GM21515 (cell line): ENCODE results near the gene ARHGAP22.
"Not testable (repeated sequence)": the region's sequence is repeated elsewhere in the genome, so short reads cannot be mapped to it uniquely, and the experiment has no call there.

ENCODE experiments used
- ATAC-seq: cut with Tn5 transposase; IDR thresholded peaks from one replicate; pipeline ENCODE4 v1.9.1; 2021; ENCODE audit not compliant: unreplicated experiment

The ARHGAP22 gene, protein sequence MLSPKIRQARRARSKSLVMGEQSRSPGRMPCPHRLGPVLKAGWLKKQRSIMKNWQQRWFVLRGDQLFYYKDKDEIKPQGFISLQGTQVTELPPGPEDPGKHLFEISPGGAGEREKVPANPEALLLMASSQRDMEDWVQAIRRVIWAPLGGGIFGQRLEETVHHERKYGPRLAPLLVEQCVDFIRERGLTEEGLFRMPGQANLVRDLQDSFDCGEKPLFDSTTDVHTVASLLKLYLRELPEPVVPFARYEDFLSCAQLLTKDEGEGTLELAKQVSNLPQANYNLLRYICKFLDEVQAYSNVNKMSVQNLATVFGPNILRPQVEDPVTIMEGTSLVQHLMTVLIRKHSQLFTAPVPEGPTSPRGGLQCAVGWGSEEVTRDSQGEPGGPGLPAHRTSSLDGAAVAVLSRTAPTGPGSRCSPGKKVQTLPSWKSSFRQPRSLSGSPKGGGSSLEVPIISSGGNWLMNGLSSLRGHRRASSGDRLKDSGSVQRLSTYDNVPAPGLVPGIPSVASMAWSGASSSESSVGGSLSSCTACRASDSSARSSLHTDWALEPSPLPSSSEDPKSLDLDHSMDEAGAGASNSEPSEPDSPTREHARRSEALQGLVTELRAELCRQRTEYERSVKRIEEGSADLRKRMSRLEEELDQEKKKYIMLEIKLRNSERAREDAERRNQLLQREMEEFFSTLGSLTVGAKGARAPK

GRCh38 chr10:48604991-48605508 lies at the start of gene ARHGAP22:
Gene ARHGAP22, minus strand, starts transcription at chr10:48605073. Its CDS starts 277 bp downstream, at chr10:48604796.
- no peak for ATAC-seq

DNA sequence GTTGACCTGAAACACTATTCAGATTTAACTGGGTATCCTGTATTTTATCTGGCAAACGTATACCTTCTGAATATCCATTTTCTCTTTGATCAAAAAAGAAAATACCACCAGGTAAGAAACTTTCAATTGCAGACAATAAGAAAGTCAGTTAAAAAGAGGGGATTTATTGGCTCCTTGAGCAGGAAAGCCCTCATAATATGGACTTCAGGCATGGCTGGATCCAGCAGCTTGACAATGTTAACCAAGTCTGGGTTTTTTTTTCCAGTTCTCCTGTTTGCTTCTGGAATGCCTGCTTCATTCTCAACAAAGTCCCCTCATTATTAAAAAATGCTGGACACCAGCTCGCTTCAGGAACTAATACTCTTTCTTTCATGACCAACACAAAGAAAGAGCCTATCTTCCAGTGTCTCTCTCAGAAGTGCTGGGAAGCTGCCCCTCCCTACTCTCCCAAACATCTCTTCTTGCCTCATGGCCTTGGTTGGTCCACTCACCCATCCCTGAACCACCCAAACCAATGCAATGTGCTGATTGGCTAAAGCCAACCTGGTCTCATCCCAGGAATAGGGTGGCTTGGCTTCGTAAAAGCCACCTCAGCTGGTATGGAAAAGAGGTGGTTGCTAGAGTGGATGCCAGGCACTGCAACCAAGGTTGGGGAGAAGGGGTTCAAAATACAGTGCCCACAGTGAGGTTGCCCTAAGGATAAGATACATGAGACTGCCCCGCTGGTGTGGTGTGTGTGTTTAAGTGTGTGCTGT lies 49.2 kb upstream of the ARHGAP22 start:
- no peak for ATAC-seq

DNA sequence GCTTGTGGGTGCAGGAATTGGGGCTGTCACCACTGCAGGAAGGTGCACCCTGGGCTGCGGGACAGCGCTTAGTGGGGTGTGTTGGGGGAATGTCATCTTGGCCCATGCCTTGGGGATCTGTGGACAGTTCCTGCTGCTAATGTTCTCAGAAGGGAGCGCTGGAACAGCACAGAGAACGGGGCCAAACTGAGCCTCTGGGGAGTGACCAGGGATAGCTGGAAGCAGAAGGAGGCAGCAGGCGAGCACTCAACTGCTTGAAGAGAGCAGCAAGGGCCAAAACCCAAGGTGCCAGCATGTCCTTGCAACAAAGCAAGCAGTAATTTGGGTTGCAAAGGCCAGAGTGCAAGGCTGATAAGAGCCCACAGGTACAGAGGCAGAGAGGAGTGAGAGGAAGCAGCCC lies 48.5 kb upstream of the ARHGAP22 start:
- ATAC-seq: no peak

GRCh38 chr10:48652344-48652743 lies 47.5 kb upstream of the ARHGAP22 start:
- no peak for ATAC-seq

DNA sequence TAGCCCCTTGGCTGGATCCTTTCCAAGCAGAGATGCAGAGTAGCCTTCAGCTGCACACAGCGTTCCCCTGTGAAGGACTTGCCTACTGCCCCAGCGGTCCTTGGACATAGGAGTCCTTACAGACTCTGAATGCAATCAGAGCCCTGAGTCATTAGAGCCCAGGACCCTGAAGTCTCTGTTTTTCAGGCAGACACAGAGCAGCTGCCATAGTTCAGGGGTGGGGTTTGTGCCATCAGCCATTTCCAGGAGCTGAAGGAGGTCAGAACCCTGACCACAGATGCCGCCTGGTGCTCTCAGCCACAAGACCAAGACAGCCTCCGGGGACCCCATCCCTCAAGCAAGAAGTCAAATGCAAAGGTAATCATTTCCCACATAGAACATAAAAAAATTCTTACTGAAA lies 47.0 kb upstream of the ARHGAP22 start:
- ATAC-seq: no peak

DNA sequence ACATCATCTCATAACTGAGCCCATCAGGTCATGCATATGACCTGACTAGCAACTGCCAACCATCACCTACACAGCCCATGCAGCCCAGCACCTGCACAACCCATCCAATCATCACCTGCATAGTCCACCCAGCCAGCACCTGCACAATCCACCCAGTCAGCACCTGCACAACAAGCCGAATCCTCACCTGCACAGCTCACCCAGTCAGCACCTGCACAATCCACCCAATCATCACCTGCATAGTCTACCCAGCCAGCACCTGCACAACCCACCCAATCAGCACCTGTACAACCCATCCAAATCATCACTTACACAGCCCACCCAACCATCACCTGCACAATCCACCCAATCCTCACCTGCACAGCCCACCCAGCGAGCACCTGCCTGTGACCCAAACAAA lies 46.4 kb upstream of the ARHGAP22 start:
- no peak for ATAC-seq

DNA sequence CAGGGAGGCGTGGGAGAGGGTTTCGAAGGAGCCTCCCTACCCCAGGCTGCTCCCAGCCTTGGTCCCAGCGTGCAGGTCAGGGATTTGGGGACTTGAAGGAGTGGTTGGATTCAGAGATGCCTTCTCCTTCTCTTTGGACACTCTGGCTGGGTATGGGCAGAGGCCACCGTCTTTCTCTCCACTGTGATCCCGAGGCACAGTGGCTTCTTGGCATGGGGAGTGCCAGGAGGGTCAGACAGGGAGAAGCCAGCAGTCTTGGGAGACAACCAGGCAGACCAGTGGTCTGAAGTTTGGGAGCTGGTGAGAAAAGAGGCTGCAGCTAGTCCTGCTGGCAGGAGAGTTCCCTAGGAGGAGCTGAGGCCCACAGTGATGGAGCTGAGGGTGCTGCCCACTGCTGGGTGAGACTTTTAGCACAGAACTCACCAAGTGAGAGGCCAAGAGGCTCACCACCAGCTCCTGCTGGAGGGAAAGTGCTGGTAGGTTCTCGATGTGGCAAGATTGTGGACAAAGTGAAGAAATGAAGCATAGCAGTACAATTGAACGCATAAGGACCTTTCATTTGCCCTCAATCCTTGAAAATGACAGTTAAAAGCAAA lies 44.6 kb upstream of the ARHGAP22 start:
- no peak for ATAC-seq

DNA sequence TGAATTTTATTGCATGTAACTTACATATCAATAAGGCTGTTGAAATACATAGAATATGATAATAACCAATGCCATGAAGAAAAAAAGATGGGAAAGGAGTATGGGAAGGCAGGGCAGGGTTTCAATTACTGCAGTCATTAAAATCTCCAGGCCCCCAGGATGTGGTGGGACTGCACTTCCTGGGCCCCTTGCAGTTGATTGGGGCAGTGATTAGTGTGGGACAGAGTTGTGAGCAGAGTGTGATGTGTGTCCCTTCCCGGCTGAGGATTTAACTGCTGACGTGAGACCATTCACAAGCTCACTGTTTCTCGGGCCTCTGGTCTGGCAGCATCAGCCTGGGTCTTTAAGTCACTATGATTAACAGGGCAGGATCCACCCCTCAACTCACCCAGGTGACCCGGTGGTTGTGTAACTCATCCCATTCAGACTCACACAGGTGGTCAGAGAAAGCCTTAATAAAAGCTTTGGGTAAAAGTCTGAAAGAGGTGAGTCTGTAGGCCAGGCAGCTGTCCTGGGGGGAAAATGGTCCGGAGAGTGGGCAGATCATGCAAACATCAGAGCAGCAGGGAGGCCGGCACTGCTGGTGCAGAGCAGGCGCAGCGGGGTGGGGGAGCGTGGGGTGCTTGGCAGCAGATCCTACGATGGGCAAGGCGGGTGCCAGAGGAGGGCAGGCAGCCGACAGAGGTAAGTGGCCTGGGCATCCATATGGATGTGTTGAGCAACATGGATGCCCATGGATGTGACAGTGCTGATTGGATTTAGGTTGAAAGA lies 43.5 kb upstream of the ARHGAP22 start:
- ATAC-seq: no peak

DNA sequence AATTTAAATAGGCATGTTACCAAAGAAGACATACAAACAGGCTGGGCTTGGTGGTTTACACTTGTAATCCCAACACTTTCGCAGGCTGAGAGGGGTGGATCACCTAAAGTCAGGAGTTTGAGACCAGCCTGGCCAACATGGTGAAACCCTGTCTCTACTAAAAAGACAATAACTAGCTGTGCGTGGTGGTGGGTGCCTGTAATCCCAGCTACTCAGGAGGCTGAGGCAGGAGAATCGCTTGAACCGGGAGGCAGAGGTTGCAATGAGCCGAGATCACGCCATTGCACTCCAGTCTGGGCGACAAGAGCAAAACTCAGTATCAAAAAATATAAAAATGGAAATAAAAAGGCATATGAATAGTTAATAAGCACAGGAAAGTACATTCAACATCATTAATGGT lies 42.2 kb upstream of the ARHGAP22 start:
- not testable (repeated sequence) for ATAC-seq

GRCh38 chr10:48645600-48645999 lies 40.7 kb upstream of the ARHGAP22 start:
- no peak for ATAC-seq

- not testable (repeated sequence) for ATAC-seq
Observed at GRCh38 chr10:48641099-48641690, 36.3 kb upstream of the ARHGAP22 start.

GRCh38 chr10:48640326-48640725 lies 35.5 kb upstream of the ARHGAP22 start:
- ATAC-seq: no peak

DNA sequence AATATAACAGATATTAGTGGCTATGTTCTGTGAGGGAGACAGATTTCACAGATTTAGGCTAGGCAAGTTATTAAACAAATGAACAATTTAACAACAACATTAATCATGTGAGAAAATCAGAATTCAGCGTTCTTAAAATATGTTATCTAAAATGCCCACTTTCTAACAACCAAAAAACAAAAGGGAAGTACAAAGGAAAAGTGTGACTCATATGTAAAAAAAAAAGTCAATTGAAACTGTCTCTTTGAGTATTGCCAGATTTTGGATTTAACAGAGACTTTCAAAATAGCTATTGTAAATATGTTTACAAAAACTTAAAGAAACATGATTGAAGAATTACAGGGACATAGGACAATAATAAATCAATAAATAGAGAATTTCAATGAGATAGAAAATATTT lies 34.8 kb upstream of the ARHGAP22 start:
- ATAC-seq: no peak

DNA sequence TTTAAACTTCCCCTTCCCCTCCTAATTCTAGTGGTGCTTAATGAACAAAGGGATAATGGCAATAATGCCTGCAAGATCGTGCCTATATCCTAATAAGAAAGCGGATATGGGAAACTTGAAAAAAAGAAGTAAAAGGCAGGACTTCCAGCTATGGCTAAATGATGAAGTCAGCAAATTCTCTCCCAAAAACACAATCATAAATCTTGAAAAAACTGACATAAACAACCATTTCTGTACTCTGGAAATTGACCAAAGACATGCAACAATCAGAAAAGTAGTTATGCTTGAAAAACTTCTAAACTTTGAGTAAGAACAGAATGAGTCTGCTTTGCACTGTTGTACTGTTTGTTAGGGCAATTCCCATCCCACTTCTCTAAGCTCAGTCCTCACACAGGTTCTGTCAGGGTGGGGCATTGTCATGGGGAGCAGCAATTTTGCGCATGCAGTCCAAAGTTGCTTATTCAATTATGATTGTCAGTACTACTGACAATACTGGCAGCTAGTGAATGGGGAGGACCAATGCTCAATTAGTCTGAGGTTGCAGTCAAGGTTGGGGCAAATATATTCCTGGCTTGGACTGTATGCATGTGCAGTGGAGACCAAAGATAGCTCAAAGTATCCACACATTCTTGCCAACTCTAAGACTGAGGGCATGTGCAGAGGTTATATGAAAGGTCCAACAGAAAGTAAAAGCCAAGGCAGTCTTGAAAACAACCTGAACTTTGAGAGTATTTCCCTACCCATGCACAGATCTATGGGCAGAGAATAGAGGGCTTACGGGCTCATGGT lies 34.1 kb upstream of the ARHGAP22 start:
- no peak for ATAC-seq

GRCh38 chr10:48638158-48638557 lies 33.3 kb upstream of the ARHGAP22 start:
- no peak for ATAC-seq

GRCh38 chr10:48636901-48637300 lies 32.0 kb upstream of the ARHGAP22 start:
- ATAC-seq: no peak

DNA sequence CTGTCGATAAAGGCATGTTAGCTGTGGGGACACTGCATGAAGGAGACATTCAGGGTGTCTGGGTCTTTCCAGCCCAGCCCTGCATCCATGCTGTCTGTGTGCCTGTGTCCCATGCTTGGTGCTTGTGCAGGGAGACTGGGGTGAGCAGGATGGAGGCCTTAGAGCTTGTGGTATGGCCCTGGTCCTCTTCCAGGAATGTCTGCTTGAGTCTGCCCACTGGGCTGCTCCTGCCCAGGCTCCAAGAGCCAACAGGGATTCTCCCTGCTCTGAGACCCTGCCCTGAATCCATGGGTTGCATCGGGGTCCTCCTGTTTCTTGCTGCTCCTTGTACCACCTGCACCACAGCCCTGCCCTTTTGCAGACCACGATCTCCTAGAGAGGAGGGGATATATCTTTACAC lies 31.4 kb upstream of the ARHGAP22 start:
- ATAC-seq: no peak

- ATAC-seq: no peak
Observed at GRCh38 chr10:48634984-48635557, 30.2 kb upstream of the ARHGAP22 start.
